Transverse colon (tissue), 4 donors: ENCODE results near the gene ANKRD18A.

Source experiments
- CTCF ChIP-seq, 5 experiments: fragments of 200-600 bp in 3 of 5; fragments of 450-650 bp in 2 of 5; sonication (generic) in 3 of 5; IDR thresholded peaks; 1 replicate in 2 of 5; 2 replicates in 3 of 5; pipeline ENCODE4 v1.5.1; 2016 to 2017; ENCODE audit warnings: antibody characterized with exemption in 5 of 5, inconsistent platforms in 3 of 5, mild to moderate bottlenecking in 2 of 5, moderate library complexity in 1 of 5
- POLR2AphosphoS5 ChIP-seq, 3 donors: sonication (generic); formaldehyde crosslinking; IDR thresholded peaks; one replicate each; pipeline ENCODE4 v1.6.1; 2016; ENCODE audit warnings: antibody characterized with exemption in 3 of 3

DNA sequence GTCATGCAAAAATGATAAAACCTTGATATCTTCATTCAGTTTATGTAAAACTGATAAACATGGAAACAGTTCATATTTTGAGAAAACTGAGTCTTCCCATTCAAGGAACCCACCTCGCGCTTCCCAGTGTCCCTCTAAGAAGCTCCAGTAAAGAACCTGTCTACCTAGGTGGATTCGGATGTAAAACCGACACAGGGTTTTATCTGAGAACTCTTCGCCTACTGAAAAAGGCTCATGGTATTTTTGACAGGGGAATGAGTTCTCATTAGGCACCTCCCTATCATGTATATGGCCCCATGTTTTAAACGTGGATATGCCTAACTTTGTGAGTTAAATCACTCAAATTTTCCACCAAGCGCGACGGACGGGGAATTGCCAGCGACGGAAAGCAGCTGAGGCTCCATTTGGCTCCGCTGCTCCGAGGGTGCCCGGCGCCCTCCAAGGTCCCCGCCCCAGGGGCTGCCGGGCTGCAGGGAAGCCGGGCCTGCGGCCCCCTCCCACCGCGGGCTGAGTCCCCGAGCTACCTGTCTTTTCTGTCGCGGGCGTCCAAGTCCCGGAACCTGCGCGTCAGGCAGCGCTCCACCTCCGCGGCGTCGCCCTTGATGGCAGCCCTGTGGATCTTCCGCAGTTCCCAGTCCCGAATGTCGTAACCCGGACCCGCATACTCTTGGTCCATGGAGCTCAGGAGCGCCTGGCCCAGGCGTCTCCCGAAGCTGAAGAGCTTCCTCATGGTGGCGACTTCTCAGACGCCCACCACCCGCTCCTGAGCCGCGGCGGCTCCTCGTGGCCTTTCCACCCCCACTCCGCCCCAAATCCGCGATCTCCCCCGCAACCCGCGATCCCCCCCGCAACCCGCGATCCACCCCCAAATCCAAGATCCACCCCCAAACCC, 594 bp downstream of the ANKRD18A start:
- TF ChIP-seq CTCF (IDR thresholded peaks at IDR 0.05) (no peak), POLR2AphosphoS5 (IDR thresholded peaks at IDR 0.05) (no peak)
